Transverse colon (tissue), 4 donors: Measurements from ENCODE around the gene CDYL. TPM values are rescaled to one million over a fixed set of nuclear protein-coding genes. Genes with fewer than 3 reads are reported as not detected.

ENCODE experiments used
- DNase-seq: peaks from one replicate; pipeline ENCODE4 v3.0.0-alpha.2; 2019
- H3K27ac ChIP-seq, 4 donors: fragments of 200-600 bp; sonication (generic); 2 replicates each; pipeline ENCODE4 v1.5.1; 2016 to 2018; ENCODE audit warnings: inconsistent platforms in 4 of 4
- H3K27me3 ChIP-seq: fragments of 200-600 bp; sonication (generic); 2 replicates; pipeline ENCODE4 v1.5.1; 2017; ENCODE audit warnings: inconsistent platforms
- H3K36me3 ChIP-seq, 4 donors: fragments of 200-600 bp; sonication (generic); 2 replicates each; pipeline ENCODE4 v1.5.1; 2017 to 2019; ENCODE audit warnings: inconsistent platforms in 4 of 4
- H3K4me1 ChIP-seq, 4 donors: fragments of 200-600 bp; sonication (generic); 2 replicates each; pipeline ENCODE4 v1.5.1; 2017 to 2020; ENCODE audit warnings: inconsistent platforms in 4 of 4
- H3K4me3 ChIP-seq, 4 donors: fragments of 200-600 bp; sonication (generic); 1 replicate in 1 of 4; 2 replicates in 3 of 4; pipeline versions ENCODE4 v1.5.1 to v1.6.1; 2017 to 2019; ENCODE audit warnings: inconsistent platforms in 4 of 4
- H3K9me3 ChIP-seq, 2 donors: fragments of 200-600 bp; sonication (generic); 2 replicates each; pipeline ENCODE4 v1.5.1; 2017 to 2019; ENCODE audit warnings: inconsistent platforms in 2 of 2
- CTCF ChIP-seq, 5 experiments: fragments of 200-600 bp in 3 of 5; fragments of 450-650 bp in 2 of 5; sonication (generic) in 3 of 5; IDR thresholded peaks; 1 replicate in 2 of 5; 2 replicates in 3 of 5; pipeline ENCODE4 v1.5.1; 2016 to 2017; ENCODE audit warnings: antibody characterized with exemption in 5 of 5, inconsistent platforms in 3 of 5, mild to moderate bottlenecking in 2 of 5, moderate library complexity in 1 of 5
- EP300 ChIP-seq: sonication (generic); formaldehyde crosslinking; IDR thresholded peaks from one replicate; pipeline ENCODE4 v1.6.1; 2017; ENCODE audit warnings: antibody characterized with exemption, low read depth
- POLR2A ChIP-seq: fragments of 450-650 bp; IDR thresholded peaks from one replicate; pipeline ENCODE4 v1.6.1; 2016; ENCODE audit warnings: antibody characterized with exemption, mild to moderate bottlenecking, moderate library complexity
- POLR2AphosphoS5 ChIP-seq, 3 donors: sonication (generic); formaldehyde crosslinking; IDR thresholded peaks; one replicate each; pipeline ENCODE4 v1.6.1; 2016; ENCODE audit warnings: antibody characterized with exemption in 3 of 3
- WGBS, 2 donors: methylation state at CpG; one replicate each; pipeline ENCODE4 v1.1.5; 2018; ENCODE audit warnings: low coverage in 1 of 2; 5-methylcytosine and 5-hydroxymethylcytosine counted together
- in situ Hi-C, 4 donors: fragments of 200-750 bp; cut with MboI; loops; one replicate each; pipeline versions ENCODE4 v1.15.0 to v1.15.1; 2017; ENCODE audit warnings: low sequenced_read_pairs in 3 of 4, low pct_ligation_motif_present in 1 of 4, low pct_unique_long_range_greater_than_20kb in 1 of 4
- intact Hi-C: fragments of 100-400 bp; cut with DNase I; formaldehyde crosslinking; loops from one replicate; pipeline ENCODE4 v1.15.1; 2023; ENCODE audit warnings: low total_unique reads
- total RNA-seq, 4 donors: library from RNA; depleted of rRNA; stranded (reverse); fragments of >200 nt; gene quantifications; one replicate each; pipeline ENCODE4 v1.1.0, GENCODE V29; 2016

The CDYL gene
- total RNA-seq, 4 donors from 2014 or later, result 23.6 to 40.8 (median 30.0) TPM

- Histone ChIP-seq H3K4me3 (no peak overlapping the region), H3K27ac (no peak overlapping the region), H3K9me3 (peaks cover 0 to 9% of the 10 kb centered on the region in 2 donors), H3K36me3 (no peaks in the 10 kb centered on the region), H3K4me1 (peaks cover 0 to 65% (median 35%) of the 10 kb centered on the region in 4 donors), H3K27me3 (no peaks in the 10 kb centered on the region)
- TF ChIP-seq POLR2A (no peak), EP300 (no peak), CTCF (IDR thresholded peaks at IDR 0.05) (no peak), POLR2AphosphoS5 (IDR thresholded peaks at IDR 0.05) (no peak)
- in situ Hi-C loops (no loop called here), intact Hi-C loops (no loop called here)
- DNase-seq, result no peak
- WGBS, 2 donors, result 50 to 55% methylated on average over 5 of the region's 5 CpGs
These were observed 27.1 kb downstream of the CDYL start for GRCh38 chr6:4803343-4803744.

GRCh38 chr6:4804095-4804494 is 27.9 kb downstream of the CDYL start:
- H3K27ac ChIP-seq, result peak overlapping the region in 2 of 4 donors; percentile 28 to 38
- DNase-seq, result peak; percentile 37
- intact Hi-C loops (no loop called here), in situ Hi-C loops (no loop called here)
- H3K9me3 ChIP-seq, result peaks cover 0 to 9% of the 10 kb centered on the region in 2 donors
- no peak overlapping the region for H3K4me3 ChIP-seq
- peaks cover 0 to 63% (median 35%) of the 10 kb centered on the region in 4 donors for H3K4me1 ChIP-seq
- no peaks in the 10 kb centered on the region for H3K27me3 ChIP-seq
- no peaks in the 10 kb centered on the region for H3K36me3 ChIP-seq
- 75% methylated on average over 6 of the region's 6 CpGs; no CpG with 5 or more reads in 1 of the 2 donors for WGBS, 2 donors
- TF ChIP-seq POLR2AphosphoS5 (IDR thresholded peaks at IDR 0.05) (no peak), POLR2A (no peak), EP300 (no peak), CTCF (IDR thresholded peaks at IDR 0.05) (no peak)

- peaks cover 0 to 61% (median 41%) of the 10 kb centered on the region in 4 donors for H3K4me1 ChIP-seq
- in situ Hi-C loops (no loop called here), intact Hi-C loops (no loop called here)
- peak; percentile 61 to 70 (median 67) for TF ChIP-seq CTCF (IDR thresholded peaks at IDR 0.05)
- TF ChIP-seq EP300, result no peak
- no peaks in the 10 kb centered on the region for H3K36me3 ChIP-seq
- H3K9me3 ChIP-seq, result no peaks in the 10 kb centered on the region
- H3K27ac ChIP-seq, result no peak overlapping the region
- no peaks in the 10 kb centered on the region for H3K27me3 ChIP-seq
- 75% methylated on average over 18 of the region's 18 CpGs; no CpG with 5 or more reads in 1 of the 2 donors for WGBS, 2 donors
- H3K4me3 ChIP-seq, result no peak overlapping the region
- DNase-seq, result peak; percentile 76
These were observed 29.5 kb downstream of the CDYL start for GRCh38 chr6:4805553-4806336.

- TF ChIP-seq CTCF (IDR thresholded peaks at IDR 0.05), result no peak
- no peak for TF ChIP-seq EP300
- TF ChIP-seq POLR2AphosphoS5 (IDR thresholded peaks at IDR 0.05), result no peak
- TF ChIP-seq POLR2A, result no peak
- in situ Hi-C loops (no loop called here), intact Hi-C loops (no loop called here)
- H3K4me1 ChIP-seq, result peaks cover 0 to 61% (median 43%) of the 10 kb centered on the region in 4 donors
- H3K27ac ChIP-seq, result no peak overlapping the region
- H3K9me3 ChIP-seq, result no peaks in the 10 kb centered on the region
- WGBS, 2 donors, result 37 to 57% methylated on average over 5 to 7 of the region's 7 CpGs
- no peak for DNase-seq
- no peak overlapping the region for H3K4me3 ChIP-seq
- H3K27me3 ChIP-seq, result no peaks in the 10 kb centered on the region
- no peaks in the 10 kb centered on the region for H3K36me3 ChIP-seq
These were observed 30.1 kb downstream of the CDYL start for GRCh38 chr6:4806337-4806725.
